GM12873 (cell line): ENCODE measurements around the gene VPS11.

Source experiments
- TF ChIP-seq, protein P1 (sequence below): IDR thresholded peaks from 2 replicates; pipeline ENCODE4 v1.5.1; 2012; ENCODE audit warnings: low read depth, mild to moderate bottlenecking, moderate library complexity, low read length, control low read depth; ENCODE audit not compliant: insufficient read depth; ENCODE audit errors: missing control alignments

Gene VPS11

DNA sequence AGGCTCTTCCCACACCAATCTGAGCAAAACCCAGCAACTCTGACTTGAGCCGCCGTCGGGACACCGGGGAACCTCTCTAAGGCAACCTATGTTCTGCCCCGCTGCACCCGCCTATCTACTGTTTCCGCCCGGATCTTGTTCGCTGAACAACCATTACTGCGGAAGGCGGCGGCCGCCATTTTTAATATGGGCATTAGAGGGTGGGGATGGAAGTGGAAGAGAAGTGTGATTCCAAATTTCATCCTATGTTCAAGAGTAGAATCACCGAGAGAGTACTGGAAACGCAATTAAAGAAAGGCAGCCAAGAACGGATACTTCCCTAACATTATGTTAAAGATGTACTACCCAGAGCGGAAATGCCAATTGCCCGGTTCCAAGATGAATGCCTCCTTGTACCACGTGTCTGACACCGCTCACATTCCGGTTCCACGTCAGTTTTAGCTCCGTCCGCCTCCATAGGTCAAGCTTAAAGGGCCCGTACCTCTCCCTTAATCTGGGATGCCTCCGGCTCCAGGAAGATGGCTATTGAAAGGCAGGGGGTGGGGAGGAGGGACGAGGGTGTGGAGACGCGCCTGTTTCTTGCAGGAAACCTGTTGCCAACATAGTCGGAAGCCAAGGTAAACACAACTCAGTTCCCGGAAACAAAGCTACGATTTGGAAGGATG lies 34.3 kb downstream of the VPS11 start, which contains the start of gene DPAGT1:
Gene DPAGT1 (minus strand): TSS at position 95 of the 665 bp plus-strand sequence. CDS start 198 bp downstream, outside the sequence.
- TF ChIP-seq, protein P1, sequence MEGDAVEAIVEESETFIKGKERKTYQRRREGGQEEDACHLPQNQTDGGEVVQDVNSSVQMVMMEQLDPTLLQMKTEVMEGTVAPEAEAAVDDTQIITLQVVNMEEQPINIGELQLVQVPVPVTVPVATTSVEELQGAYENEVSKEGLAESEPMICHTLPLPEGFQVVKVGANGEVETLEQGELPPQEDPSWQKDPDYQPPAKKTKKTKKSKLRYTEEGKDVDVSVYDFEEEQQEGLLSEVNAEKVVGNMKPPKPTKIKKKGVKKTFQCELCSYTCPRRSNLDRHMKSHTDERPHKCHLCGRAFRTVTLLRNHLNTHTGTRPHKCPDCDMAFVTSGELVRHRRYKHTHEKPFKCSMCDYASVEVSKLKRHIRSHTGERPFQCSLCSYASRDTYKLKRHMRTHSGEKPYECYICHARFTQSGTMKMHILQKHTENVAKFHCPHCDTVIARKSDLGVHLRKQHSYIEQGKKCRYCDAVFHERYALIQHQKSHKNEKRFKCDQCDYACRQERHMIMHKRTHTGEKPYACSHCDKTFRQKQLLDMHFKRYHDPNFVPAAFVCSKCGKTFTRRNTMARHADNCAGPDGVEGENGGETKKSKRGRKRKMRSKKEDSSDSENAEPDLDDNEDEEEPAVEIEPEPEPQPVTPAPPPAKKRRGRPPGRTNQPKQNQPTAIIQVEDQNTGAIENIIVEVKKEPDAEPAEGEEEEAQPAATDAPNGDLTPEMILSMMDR, result no peak

- TF ChIP-seq, protein P1, result no peak
Observed at GRCh38 chr11:119103793-119104192, 36.2 kb downstream of the VPS11 start.

- TF ChIP-seq, protein P1, result no peak
Observed at GRCh38 chr11:119106564-119107537, 39.2 kb downstream of the VPS11 start, which contains the start of gene C2CD2L. C2CD2L (plus strand) TSS chr11:119107344; CDS start chr11:119107742, 398 bp downstream.

GRCh38 chr11:119107538-119108145 lies 40.0 kb downstream of the VPS11 start:
- TF ChIP-seq, protein P1, result no peak

DNA sequence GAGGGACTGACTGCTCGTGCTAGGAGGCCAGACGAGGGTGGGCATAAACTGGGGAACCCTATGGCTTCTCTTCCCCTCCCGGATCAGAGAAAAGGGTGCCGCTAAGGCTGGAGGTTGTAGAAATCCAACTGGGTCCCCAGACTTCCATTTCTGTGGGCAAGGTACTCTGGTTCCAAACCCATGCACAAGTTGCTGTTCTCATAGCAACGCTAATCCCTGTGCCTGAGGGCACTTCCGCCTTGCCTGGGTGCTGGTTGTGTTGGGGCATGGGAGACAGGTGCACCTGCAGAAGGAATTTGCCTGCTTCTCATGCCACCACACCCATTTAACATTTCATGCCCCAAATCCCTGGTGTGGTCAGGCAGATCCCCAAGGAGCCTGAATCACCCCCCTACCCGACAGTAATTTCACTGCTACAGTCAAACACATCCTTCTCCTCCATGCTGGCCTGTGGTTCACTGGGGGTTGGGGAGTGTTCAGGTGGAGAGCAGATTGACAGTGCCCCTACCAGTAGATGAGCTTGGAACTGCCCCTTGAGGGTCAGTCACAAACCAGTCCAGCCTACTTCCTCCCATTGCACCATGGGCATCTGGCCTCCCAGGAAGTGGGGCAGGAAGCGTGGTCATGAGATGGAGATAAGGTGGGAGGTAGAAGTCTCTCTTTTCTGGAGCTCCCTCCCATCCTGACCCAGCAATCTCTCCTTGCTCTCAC lies 40.7 kb downstream of the VPS11 start:
- TF ChIP-seq, protein P1, result no peak

- TF ChIP-seq, protein P1, result no peak
Observed at GRCh38 chr11:119108857-119109221, 41.2 kb downstream of the VPS11 start.
